ENCODE results near the gene ENPP3. TPM values are rescaled to one million over a fixed set of nuclear protein-coding genes. Genes with fewer than 3 reads are reported as not detected.

The ENPP3 gene
- total RNA-seq, 1 experiment from 2014 or later, result not detected

- no TSS peak for BruUV-seq (replicated peaks)
- CTCF ChIA-PET, result interaction anchor here (0.6 to 1.6 kb wide), 2 partner anchors 8 to 1144 kb away, joined by 4 read pairs; partner anchors contain the start of gene MED23
- no peak for TF ChIP-seq CTCF (IDR thresholded peaks at IDR 0.05; ENCODE audit: unreplicated experiment)
- Mint-ChIP-seq H3K27ac (ENCODE audit: low read depth, unreplicated experiment) (no peak overlapping the region), H3K4me3 (ENCODE audit: unreplicated experiment) (no peak overlapping the region), H3K27me3 (ENCODE audit: insufficient read depth, unreplicated experiment) (peaks cover 12% of the 10 kb centered on the region), H3K36me3 (ENCODE audit: insufficient read depth, unreplicated experiment) (no peaks in the 10 kb centered on the region), H3K9me3 (ENCODE audit: unreplicated experiment) (no peaks in the 10 kb centered on the region), H3K4me1 (ENCODE audit: insufficient read depth, unreplicated experiment) (no peaks in the 10 kb centered on the region)
- POLR2A ChIA-PET, result interaction anchor here (1.0 kb wide), 1 partner anchor 7 kb away, joined by 3 read pairs; the partner anchor contains the start of gene MED23
- no peak for DNase-seq (ENCODE audit: unreplicated experiment)
- intact Hi-C loops (cut with micrococcal nuclease), result no loop called here
Measured at GRCh38 chr6:131635384-131636340, 1.4 kb upstream of the ENPP3 start.

- no peak for DNase-seq (ENCODE audit: unreplicated experiment)
- CTCF ChIA-PET, result interaction anchor here (0.6 to 3.0 kb wide), 4 partner anchors 9 to 1936 kb away, joined by 3 to 34 read pairs (median 4); partner anchors contain the start of gene MED23
- no peaks in the 10 kb centered on the region for H3K36me3 Mint-ChIP-seq (ENCODE audit: insufficient read depth, unreplicated experiment)
- intact Hi-C loops (cut with micrococcal nuclease), result no loop called here
- no peak overlapping the region for H3K27ac Mint-ChIP-seq (ENCODE audit: low read depth, unreplicated experiment)
- POLR2A ChIA-PET, result no interaction called here
- no peak for TF ChIP-seq CTCF (IDR thresholded peaks at IDR 0.05; ENCODE audit: unreplicated experiment)
- H3K9me3 Mint-ChIP-seq (ENCODE audit: unreplicated experiment), result no peaks in the 10 kb centered on the region
- BruUV-seq (replicated peaks), result no TSS peak
- H3K4me3 Mint-ChIP-seq (ENCODE audit: unreplicated experiment), result no peak overlapping the region
- H3K4me1 Mint-ChIP-seq (ENCODE audit: insufficient read depth, unreplicated experiment), result no peaks in the 10 kb centered on the region
- H3K27me3 Mint-ChIP-seq (ENCODE audit: insufficient read depth, unreplicated experiment), result peaks cover 12% of the 10 kb centered on the region
Measured at GRCh38 chr6:131638013-131638412, 911 bp downstream of the ENPP3 start.

GRCh38 chr6:131640100-131640499, 3.0 kb downstream of the ENPP3 start:
- ChIA-PET CTCF (interaction anchor here (3.0 kb wide), 1 partner anchor 11 kb away, joined by 34 read pairs; the partner anchor contains the start of gene MED23), POLR2A (interaction anchor here (2.1 kb wide), 1 partner anchor 12 kb away, joined by 7 read pairs; the partner anchor contains the start of gene MED23)
- H3K4me1 Mint-ChIP-seq (ENCODE audit: insufficient read depth, unreplicated experiment), result no peaks in the 10 kb centered on the region
- no peaks in the 10 kb centered on the region for H3K9me3 Mint-ChIP-seq (ENCODE audit: unreplicated experiment)
- H3K36me3 Mint-ChIP-seq (ENCODE audit: insufficient read depth, unreplicated experiment), result no peaks in the 10 kb centered on the region
- no peak overlapping the region for H3K4me3 Mint-ChIP-seq (ENCODE audit: unreplicated experiment)
- no peak for TF ChIP-seq CTCF (IDR thresholded peaks at IDR 0.05; ENCODE audit: unreplicated experiment)
- BruUV-seq (replicated peaks), result no TSS peak
- DNase-seq (ENCODE audit: unreplicated experiment), result no peak
- intact Hi-C loops (cut with micrococcal nuclease), result no loop called here
- H3K27ac Mint-ChIP-seq (ENCODE audit: low read depth, unreplicated experiment), result no peak overlapping the region
- peaks cover 12% of the 10 kb centered on the region for H3K27me3 Mint-ChIP-seq (ENCODE audit: insufficient read depth, unreplicated experiment)

GRCh38 chr6:131640576-131640975, 3.5 kb downstream of the ENPP3 start:
- ChIA-PET POLR2A (no interaction called here), CTCF (interaction anchor here (3.0 kb wide), 1 partner anchor 12 kb away, joined by 34 read pairs; the partner anchor contains the start of gene MED23)
- TF ChIP-seq CTCF (IDR thresholded peaks at IDR 0.05; ENCODE audit: unreplicated experiment), result no peak
- no peaks in the 10 kb centered on the region for H3K4me1 Mint-ChIP-seq (ENCODE audit: insufficient read depth, unreplicated experiment)
- H3K27me3 Mint-ChIP-seq (ENCODE audit: insufficient read depth, unreplicated experiment), result peaks cover 12% of the 10 kb centered on the region
- BruUV-seq (replicated peaks), result no TSS peak
- H3K4me3 Mint-ChIP-seq (ENCODE audit: unreplicated experiment), result no peak overlapping the region
- no peaks in the 10 kb centered on the region for H3K9me3 Mint-ChIP-seq (ENCODE audit: unreplicated experiment)
- no peaks in the 10 kb centered on the region for H3K36me3 Mint-ChIP-seq (ENCODE audit: insufficient read depth, unreplicated experiment)
- intact Hi-C loops (cut with micrococcal nuclease), result no loop called here
- H3K27ac Mint-ChIP-seq (ENCODE audit: low read depth, unreplicated experiment), result no peak overlapping the region
- DNase-seq (ENCODE audit: unreplicated experiment), result no peak
